PC-3 (cell line): Measurements from ENCODE around the gene OR10R2. TPM values are rescaled to one million over a fixed set of nuclear protein-coding genes. Genes with fewer than 3 reads are reported as not detected.

Experiments
- ATAC-seq: fragments of 200-7000 bp; cut with Tn5 transposase; 2 replicates; pipeline ENCODE4 v1.9.1; 2020; ENCODE audit warnings: mild to moderate bottlenecking, moderate library complexity
- BruUV-seq: library from RNA; stranded (reverse); fragments of 400-500 nt; replicated peaks from 2 replicates; lab custom pipeline; 2021; lab: Mats Ljungman, UMichigan
- CTCF ChIA-PET: fragments of 300-600 bp; sonication (Branson Sonifier 250); formaldehyde crosslinking; loops from one replicate; lab custom pipeline; 2022; ENCODE audit warnings: antibody characterized with exemption; lab: Charles Lee
- POLR2A ChIA-PET: fragments of 300-600 bp; sonication (Branson Sonifier 250); formaldehyde crosslinking; loops from one replicate; lab custom pipeline; 2022; ENCODE audit warnings: antibody characterized with exemption; ENCODE audit not compliant: unreplicated experiment; lab: Charles Lee
- DNase-seq: peaks from one replicate; pipeline ENCODE4 v3.0.0-alpha.2; 2015
- H2AFZ ChIP-seq: fragments of 300-600 bp; sonication (generic); 2 replicates; pipeline ENCODE4 v1.6.0; 2016; ENCODE audit warnings: antibody characterized with exemption, low read length
- H3F3A ChIP-seq: fragments of 300-600 bp; sonication (generic); one replicate; pipeline ENCODE4 v1.6.0; 2017; ENCODE audit warnings: antibody characterized with exemption, low read length, control low read depth, mild to moderate bottlenecking; ENCODE audit not compliant: unreplicated experiment
- H3K27ac ChIP-seq: fragments of 300-600 bp; sonication (generic); 2 replicates; pipeline ENCODE4 v1.5.1; 2016; ENCODE audit warnings: mild to moderate bottlenecking, low read length
- H3K27me3 ChIP-seq: fragments of 300-600 bp; sonication (generic); 2 replicates; pipeline ENCODE4 v1.6.1; 2016; ENCODE audit warnings: low read length, mixed read lengths
- H3K36me3 ChIP-seq: fragments of 300-600 bp; sonication (generic); 2 replicates; pipeline ENCODE4 v1.6.1; 2016; ENCODE audit warnings: low read depth, mixed run types, low read length, mixed read lengths
- H3K4me1 ChIP-seq: fragments of 300-600 bp; sonication (generic); 2 replicates; pipeline ENCODE4 v1.5.1; 2016; ENCODE audit warnings: low read length; ENCODE audit not compliant: insufficient read depth
- H3K4me2 ChIP-seq: fragments of 300-600 bp; sonication (generic); 2 replicates; pipeline ENCODE4 v1.6.0; 2016; ENCODE audit warnings: low read length
- H3K4me3 ChIP-seq: fragments of 300-600 bp; sonication (generic); 2 replicates; pipeline ENCODE4 v1.5.1; 2016; ENCODE audit warnings: mild to moderate bottlenecking, low read length, mixed read lengths
- H3K79me2 ChIP-seq: fragments of 300-600 bp; sonication (generic); 2 replicates; pipeline ENCODE4 v1.6.1; 2017; ENCODE audit warnings: low read length, mixed read lengths
- H3K9ac ChIP-seq: fragments of 300-600 bp; sonication (generic); 2 replicates; pipeline ENCODE4 v1.6.0; 2016; ENCODE audit warnings: mild to moderate bottlenecking, low read length
- H3K9me2 ChIP-seq: fragments of 300-600 bp; sonication (generic); replicated peaks from 2 replicates; pipeline ENCODE4 v1.6.1; 2016; ENCODE audit warnings: mixed run types, low read length, mixed read lengths
- H3K9me3 ChIP-seq: fragments of 300-600 bp; sonication (generic); 2 replicates; pipeline ENCODE4 v1.6.1; 2016; ENCODE audit warnings: low read length, mixed read lengths
- H4K20me1 ChIP-seq: fragments of 300-600 bp; sonication (generic); 2 replicates; pipeline ENCODE4 v1.6.1; 2016; ENCODE audit warnings: low read length, mixed read lengths
- EZH2 ChIP-seq: fragments of 300-600 bp; sonication (generic); IDR thresholded peaks from one replicate; pipeline ENCODE4 v1.6.1; 2017; ENCODE audit warnings: antibody characterized with exemption, mild to moderate bottlenecking, low read length; ENCODE audit not compliant: unreplicated experiment
- EZH2phosphoT487 ChIP-seq: fragments of 300-600 bp; sonication (generic); IDR thresholded peaks from 2 replicates; pipeline ENCODE4 v1.6.1; 2018; ENCODE audit warnings: mild to moderate bottlenecking, antibody characterized with exemption, low read length, borderline replicate concordance
- intact Hi-C: fragments of 100-400 bp; cut with micrococcal nuclease; formaldehyde crosslinking; loops from 2 replicates; pipeline ENCODE4 v1.9.0; 2023
- total RNA-seq: library from RNA; depleted of rRNA; stranded (reverse); fragments of >200 nt; gene quantifications from 2 replicates; pipeline ENCODE4 v1.2.3, GENCODE V29; 2014
- TF ChIP-seq, protein P1 (sequence below): fragments of 300-600 bp; sonication (generic); conservative IDR thresholded peaks from 2 replicates; pipeline ENCODE4 v1.5.1; 2017; ENCODE audit warnings: antibody characterized with exemption, low read depth, mild to moderate bottlenecking, low read length

OR10R2 gene
- total RNA-seq, 1 experiment from 2014 or later, result not detected

DNA sequence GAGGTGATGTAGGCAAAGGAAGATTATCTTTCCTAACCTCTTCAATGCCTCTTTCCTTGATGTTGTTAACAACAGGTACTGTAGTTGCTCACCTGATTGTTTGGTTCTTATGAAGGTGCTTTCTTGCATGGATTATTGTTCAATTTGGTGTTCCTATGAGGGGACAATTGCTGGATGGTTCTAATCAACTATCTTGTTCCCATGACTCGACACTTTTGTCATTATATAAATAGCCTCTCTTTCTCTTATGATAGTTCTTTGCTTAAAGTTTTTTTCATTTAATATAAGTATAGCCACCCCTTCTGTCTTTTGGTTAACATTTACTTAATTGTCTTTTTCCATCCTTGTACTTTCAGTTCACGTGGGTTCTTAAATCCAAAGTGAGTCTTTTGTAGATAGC is 35.5 kb downstream of the OR10R2 start:
- POLR2A ChIA-PET, result no interaction called here
- Histone ChIP-seq H3K79me2 (no peaks in the 10 kb centered on the region), H3K9me3 (no peaks in the 10 kb centered on the region), H3K27me3 (peaks cover 9% of the 10 kb centered on the region; the same call in 1 of the 2 replicates), H3F3A (no peaks in the 10 kb centered on the region), H3K9me2 (no peaks in the 10 kb centered on the region), H3K27ac (no peak overlapping the region), H3K36me3 (peaks cover 2% of the 10 kb centered on the region; the same call in 1 of the 2 replicates), H3K9ac (no peak overlapping the region), H3K4me1 (no peaks in the 10 kb centered on the region), H3K4me2 (no peak overlapping the region), H2AFZ (no peak overlapping the region), H3K4me3 (no peak overlapping the region), H4K20me1 (no peaks in the 10 kb centered on the region)
- CTCF ChIA-PET, result no interaction called here
- intact Hi-C loops, result loop anchor here (5.0 kb wide), 1 partner anchor 490 kb away; no protein-coding TSS in a partner anchor
- no TSS peak for BruUV-seq
- DNase-seq (no peak), ATAC-seq (no peak)
- TF ChIP-seq, protein P1, sequence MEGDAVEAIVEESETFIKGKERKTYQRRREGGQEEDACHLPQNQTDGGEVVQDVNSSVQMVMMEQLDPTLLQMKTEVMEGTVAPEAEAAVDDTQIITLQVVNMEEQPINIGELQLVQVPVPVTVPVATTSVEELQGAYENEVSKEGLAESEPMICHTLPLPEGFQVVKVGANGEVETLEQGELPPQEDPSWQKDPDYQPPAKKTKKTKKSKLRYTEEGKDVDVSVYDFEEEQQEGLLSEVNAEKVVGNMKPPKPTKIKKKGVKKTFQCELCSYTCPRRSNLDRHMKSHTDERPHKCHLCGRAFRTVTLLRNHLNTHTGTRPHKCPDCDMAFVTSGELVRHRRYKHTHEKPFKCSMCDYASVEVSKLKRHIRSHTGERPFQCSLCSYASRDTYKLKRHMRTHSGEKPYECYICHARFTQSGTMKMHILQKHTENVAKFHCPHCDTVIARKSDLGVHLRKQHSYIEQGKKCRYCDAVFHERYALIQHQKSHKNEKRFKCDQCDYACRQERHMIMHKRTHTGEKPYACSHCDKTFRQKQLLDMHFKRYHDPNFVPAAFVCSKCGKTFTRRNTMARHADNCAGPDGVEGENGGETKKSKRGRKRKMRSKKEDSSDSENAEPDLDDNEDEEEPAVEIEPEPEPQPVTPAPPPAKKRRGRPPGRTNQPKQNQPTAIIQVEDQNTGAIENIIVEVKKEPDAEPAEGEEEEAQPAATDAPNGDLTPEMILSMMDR, result no peak
- TF ChIP-seq EZH2phosphoT487 (no peak), EZH2 (no peak)

GRCh38 chr1:158509471-158510156 is 37.6 kb downstream of the OR10R2 start:
- POLR2A ChIA-PET, result no interaction called here

More at GRCh38 chr1:158509471-158510156, 37.6 kb downstream of the OR10R2 start:
- Histone ChIP-seq H2AFZ (no peak overlapping the region), H3K9me3 (no peaks in the 10 kb centered on the region), H3K4me2 (no peak overlapping the region), H3K9me2 (no peaks in the 10 kb centered on the region), H3F3A (no peaks in the 10 kb centered on the region), H3K27ac (no peak overlapping the region), H3K4me3 (no peak overlapping the region), H3K4me1 (no peaks in the 10 kb centered on the region), H3K9ac (no peak overlapping the region), H3K36me3 (peaks cover 2% of the 10 kb centered on the region; the same call in 1 of the 2 replicates), H3K27me3 (peaks cover 11% of the 10 kb centered on the region; the same call in 1 of the 2 replicates), H3K79me2 (no peaks in the 10 kb centered on the region), H4K20me1 (no peaks in the 10 kb centered on the region)
- ATAC-seq (no peak), DNase-seq (no peak)
- CTCF ChIA-PET, result no interaction called here
- TF ChIP-seq EZH2phosphoT487 (no peak), EZH2 (no peak)
- TF ChIP-seq, protein P1, result no peak
- BruUV-seq, result no TSS peak
- intact Hi-C loops, result loop anchor here (5.0 kb wide), 1 partner anchor 488 kb away; no protein-coding TSS in a partner anchor
